Gastrocnemius medialis (tissue), 4 donors: ENCODE measurements around the gene ANKRD24.

ENCODE experiments used
- POLR2A ChIP-seq, 2 donors: fragments of 450-650 bp; IDR thresholded peaks; one replicate each; pipeline ENCODE4 v1.6.1; 2017; ENCODE audit warnings: antibody characterized with exemption in 2 of 2, mild to moderate bottlenecking in 2 of 2, moderate library complexity in 2 of 2
- TF ChIP-seq, protein P1 (sequence below), 5 experiments: fragments of 450-650 bp in 3 of 5; fragments of 200-600 bp in 2 of 5; sonication (generic) in 2 of 5; IDR thresholded peaks in 4 of 5; conservative IDR thresholded peaks in 1 of 5; 1 replicate in 4 of 5; 2 replicates in 1 of 5; pipeline ENCODE4 v1.5.1; 2016 to 2019; ENCODE audit warnings: antibody characterized with exemption in 5 of 5, mild to moderate bottlenecking in 3 of 5, moderate library complexity in 3 of 5

DNA sequence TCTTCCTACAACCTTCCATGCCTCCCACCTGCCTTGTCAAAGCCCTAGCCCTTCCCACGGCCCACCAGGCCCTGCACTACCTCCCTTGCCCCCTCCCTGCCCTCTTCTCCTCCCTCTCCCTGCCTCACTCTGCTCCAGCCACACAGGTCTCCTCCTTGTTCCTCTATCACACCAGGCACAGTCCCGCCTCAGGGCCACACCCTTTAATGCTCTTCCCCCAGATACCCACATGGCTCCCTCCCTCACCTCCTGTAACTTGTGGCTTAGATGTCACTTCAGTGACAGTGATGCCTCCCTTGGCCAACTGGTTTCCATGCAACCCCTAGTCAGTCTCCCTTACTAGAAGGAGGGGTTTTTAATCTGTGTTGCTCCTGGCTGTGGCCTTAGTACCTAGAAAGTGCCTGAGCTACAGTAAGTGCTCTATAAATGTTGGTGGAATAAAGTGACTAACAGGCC is 1.4 kb upstream of the ANKRD24 start:
- TF ChIP-seq POLR2A (IDR thresholded peaks at IDR 0.05): no peak
- TF ChIP-seq, protein P1, sequence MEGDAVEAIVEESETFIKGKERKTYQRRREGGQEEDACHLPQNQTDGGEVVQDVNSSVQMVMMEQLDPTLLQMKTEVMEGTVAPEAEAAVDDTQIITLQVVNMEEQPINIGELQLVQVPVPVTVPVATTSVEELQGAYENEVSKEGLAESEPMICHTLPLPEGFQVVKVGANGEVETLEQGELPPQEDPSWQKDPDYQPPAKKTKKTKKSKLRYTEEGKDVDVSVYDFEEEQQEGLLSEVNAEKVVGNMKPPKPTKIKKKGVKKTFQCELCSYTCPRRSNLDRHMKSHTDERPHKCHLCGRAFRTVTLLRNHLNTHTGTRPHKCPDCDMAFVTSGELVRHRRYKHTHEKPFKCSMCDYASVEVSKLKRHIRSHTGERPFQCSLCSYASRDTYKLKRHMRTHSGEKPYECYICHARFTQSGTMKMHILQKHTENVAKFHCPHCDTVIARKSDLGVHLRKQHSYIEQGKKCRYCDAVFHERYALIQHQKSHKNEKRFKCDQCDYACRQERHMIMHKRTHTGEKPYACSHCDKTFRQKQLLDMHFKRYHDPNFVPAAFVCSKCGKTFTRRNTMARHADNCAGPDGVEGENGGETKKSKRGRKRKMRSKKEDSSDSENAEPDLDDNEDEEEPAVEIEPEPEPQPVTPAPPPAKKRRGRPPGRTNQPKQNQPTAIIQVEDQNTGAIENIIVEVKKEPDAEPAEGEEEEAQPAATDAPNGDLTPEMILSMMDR (IDR thresholded peaks at IDR 0.05 in 4 of 5, conservative IDR thresholded peaks at IDR 0.05 in 1 of 5): no peak
